Stimulated activated memory B cell treated with anti-CD40 and anti-IgM and Interleukin-4, amounts not matched to agents 10 μg/mL and 1 μg/mL and 100 μg/mL, for 72 hours (primary cell): ENCODE data around the gene PEX7.
A peak's percentile ranks its signal among the peaks of the same experiment; 100 is the strongest.
"Not testable (repeated sequence)": the region's sequence is repeated elsewhere in the genome, so short reads cannot be mapped to it uniquely, and the experiment has no call there.

Experiments
- ATAC-seq: fragments of 150-1000 bp; cut with Tn5 transposase; 2 replicates; pipeline ENCODE4 v1.10.0; 2021
- H3K27ac Mint-ChIP-seq: one replicate; pipeline ENCODE4 v1.8.0; 2022; ENCODE audit warnings: mild to moderate bottlenecking, mixed read lengths
- H3K27me3 Mint-ChIP-seq: one replicate; pipeline ENCODE4 v1.8.0; 2022; ENCODE audit warnings: mixed read lengths
- H3K36me3 Mint-ChIP-seq: one replicate; pipeline ENCODE4 v1.8.0; 2022; ENCODE audit warnings: mixed read lengths
- H3K4me1 Mint-ChIP-seq: one replicate; pipeline ENCODE4 v1.8.0; 2022; ENCODE audit warnings: mixed read lengths
- H3K4me3 Mint-ChIP-seq: one replicate; pipeline ENCODE4 v1.8.0; 2022; ENCODE audit warnings: mild to moderate bottlenecking, moderate library complexity, mixed read lengths
- H3K9me3 Mint-ChIP-seq: one replicate; pipeline ENCODE4 v1.8.0; 2022; ENCODE audit warnings: mixed read lengths

The PEX7 gene

GRCh38 chr6:136890986-136891385 is 68.6 kb downstream of the PEX7 start:
- peak overlapping the region; percentile 44 for H3K27ac Mint-ChIP-seq
- H3K9me3 Mint-ChIP-seq: no peaks in the 10 kb centered on the region
- peaks cover 33% of the 10 kb centered on the region for H3K36me3 Mint-ChIP-seq
- peaks cover 10% of the 10 kb centered on the region for H3K4me1 Mint-ChIP-seq
- ATAC-seq: no peak
- no peaks in the 10 kb centered on the region for H3K27me3 Mint-ChIP-seq
- H3K4me3 Mint-ChIP-seq: no peak overlapping the region

DNA sequence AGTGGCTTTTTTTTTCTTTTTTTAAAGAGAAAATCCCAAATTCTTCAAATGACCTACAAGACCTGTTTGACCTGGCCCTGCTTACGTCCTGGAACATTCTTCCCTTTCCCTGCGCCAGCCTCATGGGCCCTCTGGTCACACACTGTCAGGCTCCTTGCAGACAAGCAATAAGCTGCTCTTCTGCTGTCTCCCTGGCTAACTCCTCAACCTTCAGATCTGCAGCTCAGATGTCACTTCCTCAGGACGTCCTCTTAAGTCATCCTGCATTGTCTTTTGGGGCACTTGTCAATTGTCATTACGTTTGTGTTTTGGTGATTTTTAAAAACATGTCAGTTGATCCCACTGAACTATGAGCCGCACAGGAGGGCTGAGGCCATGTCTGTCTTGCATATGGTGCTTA is 70.8 kb downstream of the PEX7 start:
- no peak for ATAC-seq
- H3K36me3 Mint-ChIP-seq: peaks cover 31% of the 10 kb centered on the region
- H3K27ac Mint-ChIP-seq: no peak overlapping the region
- H3K4me3 Mint-ChIP-seq: no peak overlapping the region
- no peaks in the 10 kb centered on the region for H3K9me3 Mint-ChIP-seq
- peaks cover 7% of the 10 kb centered on the region for H3K4me1 Mint-ChIP-seq
- H3K27me3 Mint-ChIP-seq: no peaks in the 10 kb centered on the region

GRCh38 chr6:136895901-136896300 is 73.5 kb downstream of the PEX7 start:
- Mint-ChIP-seq H3K27me3 (no peaks in the 10 kb centered on the region), H3K9me3 (no peaks in the 10 kb centered on the region), H3K4me3 (no peak overlapping the region), H3K4me1 (no peaks in the 10 kb centered on the region), H3K36me3 (peaks cover 41% of the 10 kb centered on the region), H3K27ac (no peak overlapping the region)
- no peak for ATAC-seq

DNA sequence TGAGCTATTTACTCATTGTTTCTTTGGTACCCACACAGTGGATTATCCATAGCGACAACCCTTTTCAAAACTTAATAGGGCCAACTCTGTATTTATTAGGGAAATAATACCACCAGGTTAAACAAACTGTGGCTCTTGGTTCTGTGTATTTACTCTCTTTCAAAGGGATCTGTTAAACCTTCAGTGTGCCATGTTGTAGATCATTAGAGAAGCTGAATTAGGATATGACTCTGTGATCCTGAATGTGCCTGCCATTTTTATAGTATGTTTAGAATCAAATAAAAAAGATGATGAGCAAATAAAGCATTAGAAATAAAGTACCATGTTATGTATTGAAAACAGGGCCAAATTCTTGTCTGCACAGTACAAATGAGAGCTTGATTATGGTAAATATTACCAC is 74.7 kb downstream of the PEX7 start:
- Mint-ChIP-seq H3K27ac (no peak overlapping the region), H3K36me3 (peaks cover 43% of the 10 kb centered on the region), H3K4me1 (no peaks in the 10 kb centered on the region), H3K4me3 (no peak overlapping the region), H3K9me3 (no peaks in the 10 kb centered on the region), H3K27me3 (no peaks in the 10 kb centered on the region)
- ATAC-seq: no peak

DNA sequence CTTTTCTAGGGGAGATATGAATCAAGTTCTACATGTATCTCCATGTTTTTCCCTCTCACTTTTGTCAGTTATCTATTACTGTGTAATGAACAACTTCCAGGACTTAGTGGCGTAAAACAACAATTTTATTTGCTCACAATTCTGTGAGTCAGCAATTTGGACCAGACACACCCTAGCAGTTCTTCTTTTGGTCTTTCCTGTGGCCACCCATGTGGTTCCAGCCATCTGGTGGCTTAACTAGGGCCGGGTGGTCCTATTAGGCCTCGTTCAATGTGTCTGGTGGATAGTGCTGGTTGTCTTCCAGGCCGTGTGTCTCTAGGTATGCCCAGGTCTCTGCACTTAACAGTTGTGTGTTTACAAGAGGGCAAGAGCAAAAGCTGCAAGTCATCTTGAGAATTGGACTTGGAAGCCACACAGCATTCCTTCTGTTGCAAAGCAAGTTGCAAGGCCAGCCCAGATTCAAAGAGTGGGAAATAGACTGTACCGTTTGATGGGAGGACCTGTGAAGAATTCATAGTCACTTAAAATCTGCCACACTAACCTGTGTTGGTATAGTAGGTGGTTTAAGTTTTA is 78.9 kb downstream of the PEX7 start:
- H3K27me3 Mint-ChIP-seq: no peaks in the 10 kb centered on the region
- ATAC-seq: no peak
- H3K4me3 Mint-ChIP-seq: no peak overlapping the region
- H3K4me1 Mint-ChIP-seq: no peaks in the 10 kb centered on the region
- H3K27ac Mint-ChIP-seq: no peak overlapping the region
- no peaks in the 10 kb centered on the region for H3K9me3 Mint-ChIP-seq
- peaks cover 40% of the 10 kb centered on the region for H3K36me3 Mint-ChIP-seq

- not testable (repeated sequence) for H3K27me3 Mint-ChIP-seq, H3K9me3 Mint-ChIP-seq, ATAC-seq, H3K4me1 Mint-ChIP-seq, H3K4me3 Mint-ChIP-seq, H3K27ac Mint-ChIP-seq
- H3K36me3 Mint-ChIP-seq: peaks cover 42% of the 10 kb centered on the region
Measured at GRCh38 chr6:136904477-136904876, 82.1 kb downstream of the PEX7 start.

- Mint-ChIP-seq H3K9me3 (no peaks in the 10 kb centered on the region), H3K4me1 (peaks cover 1% of the 10 kb centered on the region), H3K27me3 (peaks cover 13% of the 10 kb centered on the region), H3K36me3 (peaks cover 59% of the 10 kb centered on the region), H3K4me3 (no peak overlapping the region), H3K27ac (no peak overlapping the region)
- no peak for ATAC-seq
Measured at GRCh38 chr6:136914947-136915346, 92.6 kb downstream of the PEX7 start.

DNA sequence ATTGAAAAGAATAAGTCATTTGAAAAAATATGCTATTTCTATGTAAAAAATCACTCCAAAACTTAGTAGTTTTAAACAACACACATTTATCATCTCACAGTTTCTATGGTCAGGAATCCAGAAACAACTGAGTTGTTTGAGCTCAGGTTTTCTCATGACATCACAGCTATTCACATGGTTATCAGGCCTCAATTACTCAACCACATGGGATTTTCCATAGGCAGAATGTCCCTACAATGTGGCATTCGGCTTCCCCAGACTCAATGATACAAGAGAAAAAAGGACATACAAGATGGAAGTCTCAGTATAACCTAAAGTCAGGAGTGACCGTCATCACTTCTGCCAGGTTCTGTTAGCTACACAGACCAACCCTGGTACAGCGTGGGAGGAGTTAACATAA is 96.3 kb downstream of the PEX7 start:
- Mint-ChIP-seq H3K36me3 (peaks cover 26% of the 10 kb centered on the region), H3K4me1 (peaks cover 34% of the 10 kb centered on the region), H3K27me3 (peaks cover 48% of the 10 kb centered on the region), H3K27ac (no peak overlapping the region), H3K4me3 (no peak overlapping the region), H3K9me3 (no peaks in the 10 kb centered on the region)
- no peak for ATAC-seq

- Mint-ChIP-seq H3K27ac (no peak overlapping the region), H3K36me3 (peaks cover 17% of the 10 kb centered on the region), H3K9me3 (no peaks in the 10 kb centered on the region), H3K27me3 (peaks cover 58% of the 10 kb centered on the region), H3K4me1 (peaks cover 37% of the 10 kb centered on the region), H3K4me3 (peak overlapping the region; percentile 81)
- ATAC-seq: no peak
Measured at GRCh38 chr6:136920216-136920615, 97.8 kb downstream of the PEX7 start.

DNA sequence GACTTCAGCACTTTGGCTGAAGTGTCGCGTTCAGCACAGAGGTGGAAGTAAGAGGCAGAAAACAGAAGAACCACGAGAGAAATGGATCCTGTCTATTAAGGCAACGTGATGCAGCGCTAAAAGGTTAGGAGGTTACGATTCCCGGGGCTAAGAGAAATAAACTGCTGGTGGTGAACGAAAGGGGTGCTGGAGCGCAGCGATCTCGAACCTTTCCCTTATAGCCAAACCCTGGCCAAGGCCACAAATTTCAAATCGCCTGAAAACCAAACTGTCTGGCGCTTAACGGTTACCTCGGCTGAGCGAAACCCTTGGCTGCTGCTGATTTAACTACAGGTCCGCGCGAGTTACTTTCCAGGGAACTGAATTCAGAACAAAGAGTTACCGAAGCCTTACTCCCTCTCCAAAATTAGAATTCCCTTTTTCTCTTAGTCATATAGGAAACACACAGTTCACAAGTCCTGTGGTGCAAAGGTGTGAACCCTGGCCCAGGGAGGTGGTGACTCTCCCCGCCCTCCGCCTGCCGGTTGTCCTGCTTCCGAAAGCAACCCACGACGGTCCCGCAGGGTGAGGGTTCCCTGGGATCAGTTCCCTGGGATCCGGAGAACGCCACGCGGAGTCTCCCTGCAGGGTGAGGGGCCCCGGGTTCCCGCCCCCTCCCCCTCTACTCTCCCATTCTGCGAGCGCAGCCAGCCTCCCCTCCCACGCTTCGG is 98.4 kb downstream of the PEX7 start:
- ATAC-seq: no peak
- Mint-ChIP-seq H3K4me3 (peak overlapping the region; percentile 81), H3K4me1 (peaks cover 37% of the 10 kb centered on the region), H3K9me3 (no peaks in the 10 kb centered on the region), H3K27ac (no peak overlapping the region), H3K36me3 (peaks cover 11% of the 10 kb centered on the region), H3K27me3 (peaks cover 58% of the 10 kb centered on the region)

DNA sequence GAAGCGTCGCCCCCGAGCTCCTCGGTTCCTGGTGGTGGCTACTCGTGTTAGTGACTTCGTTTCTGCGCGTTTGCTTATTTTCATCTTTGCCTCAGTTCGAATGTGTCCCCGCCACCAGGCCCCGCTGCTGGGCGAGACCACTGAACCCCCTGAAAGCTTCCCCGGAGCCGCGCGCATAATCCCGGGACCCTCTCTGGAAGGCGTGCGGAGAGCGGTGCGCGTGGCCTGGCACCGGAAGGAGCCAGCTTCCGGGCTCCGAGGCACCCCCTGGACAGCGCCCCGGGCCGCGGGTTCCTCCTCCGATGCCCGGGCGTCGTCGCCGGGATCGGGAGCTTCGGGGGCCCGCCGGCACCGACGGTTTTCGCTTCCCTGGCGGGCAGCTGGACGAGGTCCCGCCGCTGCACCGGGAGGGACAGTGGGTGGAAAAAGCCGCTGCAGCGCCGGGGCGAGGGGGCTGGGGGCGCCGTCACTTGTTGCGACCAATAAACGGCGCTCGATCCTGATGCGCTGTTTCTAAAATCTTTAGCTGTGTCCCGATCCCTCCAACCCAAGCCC is 99.1 kb downstream of the PEX7 start:
- H3K9me3 Mint-ChIP-seq: no peaks in the 10 kb centered on the region
- H3K27ac Mint-ChIP-seq: no peak overlapping the region
- H3K36me3 Mint-ChIP-seq: peaks cover 4% of the 10 kb centered on the region
- H3K4me1 Mint-ChIP-seq: peaks cover 37% of the 10 kb centered on the region
- ATAC-seq: no peak
- peaks cover 58% of the 10 kb centered on the region for H3K27me3 Mint-ChIP-seq
- peak overlapping the region; percentile 81 for H3K4me3 Mint-ChIP-seq

- no peak for ATAC-seq
- no peaks in the 10 kb centered on the region for H3K36me3 Mint-ChIP-seq
- H3K9me3 Mint-ChIP-seq: no peaks in the 10 kb centered on the region
- H3K27ac Mint-ChIP-seq: no peak within 1 kb of the TSS
- peaks cover 37% of the 10 kb centered on the region for H3K4me1 Mint-ChIP-seq
- H3K4me3 Mint-ChIP-seq: peak within 1 kb of the TSS; percentile 84
- peaks cover 58% of the 10 kb centered on the region for H3K27me3 Mint-ChIP-seq
Measured at GRCh38 chr6:136921936-136922684, 99.7 kb downstream of the PEX7 start, which contains the start of gene SLC35D3. Gene SLC35D3 (plus strand): TSS chr6:136922301. CDS start chr6:136922429, 128 bp downstream.

- H3K4me1 Mint-ChIP-seq: peaks cover 37% of the 10 kb centered on the region
- peak overlapping the region; percentile 84 for H3K4me3 Mint-ChIP-seq
- H3K27ac Mint-ChIP-seq: no peak overlapping the region
- ATAC-seq: no peak
- H3K27me3 Mint-ChIP-seq: peaks cover 58% of the 10 kb centered on the region
- H3K36me3 Mint-ChIP-seq: no peaks in the 10 kb centered on the region
- no peaks in the 10 kb centered on the region for H3K9me3 Mint-ChIP-seq
Measured at GRCh38 chr6:136922685-136923006, 100.3 kb downstream of the PEX7 start.

DNA sequence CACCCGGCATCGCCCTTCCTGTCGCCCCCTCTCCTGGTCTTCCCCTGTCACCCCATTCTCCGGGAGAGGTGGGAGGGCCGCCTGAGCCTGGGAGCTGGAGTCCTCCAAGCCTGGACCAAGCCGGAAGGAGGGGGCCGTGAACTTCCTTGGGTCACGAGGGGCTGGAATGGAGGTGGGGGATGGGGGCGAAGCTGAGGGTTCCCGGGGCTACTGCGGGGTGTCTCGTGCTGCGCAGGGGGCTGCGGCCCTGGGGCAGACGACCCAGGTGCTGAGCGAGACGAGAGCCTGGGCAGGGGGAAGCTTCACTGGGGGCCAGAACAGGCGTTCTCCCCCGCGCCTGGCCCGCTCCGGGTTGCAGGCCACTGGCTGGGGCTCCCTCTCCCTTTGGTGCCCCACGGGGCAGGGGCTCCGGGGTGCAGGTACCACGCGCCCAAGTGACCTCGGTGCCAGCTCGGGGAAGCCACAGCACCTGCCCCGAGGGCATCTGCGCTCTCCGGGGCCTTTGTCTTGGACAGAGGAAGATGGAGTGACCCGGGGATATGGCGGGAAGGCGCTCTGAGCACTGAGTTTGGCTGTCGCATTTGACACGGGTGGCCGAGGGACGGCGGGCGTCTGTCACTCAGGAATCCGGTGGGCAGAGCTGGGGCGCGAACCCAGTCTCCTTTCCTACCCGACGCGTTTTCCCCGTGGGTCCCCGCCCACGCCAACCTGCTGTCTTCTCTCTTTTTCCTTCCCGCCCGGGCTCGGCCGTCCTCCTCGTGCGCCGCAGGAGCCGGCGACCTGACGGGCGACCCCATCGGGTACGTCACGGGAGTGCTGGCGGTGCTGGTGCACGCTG is 100.9 kb downstream of the PEX7 start:
- peaks cover 58% of the 10 kb centered on the region for H3K27me3 Mint-ChIP-seq
- peaks cover 37% of the 10 kb centered on the region for H3K4me1 Mint-ChIP-seq
- ATAC-seq: no peak

More for the DNA sequence above, 100.9 kb downstream of the PEX7 start:
- no peaks in the 10 kb centered on the region for H3K9me3 Mint-ChIP-seq
- H3K36me3 Mint-ChIP-seq: no peaks in the 10 kb centered on the region
- peak overlapping the region; percentile 73 for H3K4me3 Mint-ChIP-seq
- H3K27ac Mint-ChIP-seq: no peak overlapping the region
